ENCODE measurements around the gene GPX4. TPM values are rescaled to one million over a fixed set of nuclear protein-coding genes. Genes with fewer than 3 reads are reported as not detected.
"Not testable (repeated sequence)": the region's sequence is repeated elsewhere in the genome, so short reads cannot be mapped to it uniquely, and the experiment has no call there.

The GPX4 gene
- total RNA-seq, 1 donor from 2014 or later: 300 TPM

- Mint-ChIP-seq H3K36me3 (ENCODE audit: low read depth) (peaks cover 2% of the 10 kb centered on the region), H3K4me1 (no peaks in the 10 kb centered on the region), H3K27ac (ENCODE audit: unreplicated experiment) (no peak overlapping the region), H3K9me3 (no peaks in the 10 kb centered on the region), H3K27me3 (ENCODE audit: low read depth) (no peaks in the 10 kb centered on the region), H3K4me3 (no peak overlapping the region)
- DNase-seq (ENCODE audit: low read depth, low spot score): no peak
- no peak for TF ChIP-seq CTCF (conservative IDR thresholded peaks at IDR 0.05)
Observed at GRCh38 chr19:1126984-1127760, 23.4 kb downstream of the GPX4 start.

- H3K36me3 Mint-ChIP-seq (ENCODE audit: low read depth): no peaks in the 10 kb centered on the region
Observed at GRCh38 chr19:1128106-1128505, 24.3 kb downstream of the GPX4 start.

GRCh38 chr19:1129084-1129483 is 25.3 kb downstream of the GPX4 start:
- not testable (repeated sequence) for DNase-seq (ENCODE audit: low read depth, low spot score); H3K27ac Mint-ChIP-seq (ENCODE audit: unreplicated experiment); H3K4me3 Mint-ChIP-seq; H3K36me3 Mint-ChIP-seq (ENCODE audit: low read depth); H3K27me3 Mint-ChIP-seq (ENCODE audit: low read depth); H3K4me1 Mint-ChIP-seq; H3K9me3 Mint-ChIP-seq

More at GRCh38 chr19:1128106-1128505, 24.3 kb downstream of the GPX4 start:
- no peak overlapping the region for H3K4me3 Mint-ChIP-seq
- H3K27me3 Mint-ChIP-seq (ENCODE audit: low read depth): no peaks in the 10 kb centered on the region
- no peak for DNase-seq (ENCODE audit: low read depth, low spot score)
- no peak overlapping the region for H3K27ac Mint-ChIP-seq (ENCODE audit: unreplicated experiment)
- no peaks in the 10 kb centered on the region for H3K4me1 Mint-ChIP-seq
- H3K9me3 Mint-ChIP-seq: no peaks in the 10 kb centered on the region
- TF ChIP-seq CTCF (conservative IDR thresholded peaks at IDR 0.05): no peak

- Mint-ChIP-seq H3K27ac (ENCODE audit: unreplicated experiment) (no peak overlapping the region), H3K27me3 (ENCODE audit: low read depth) (no peaks in the 10 kb centered on the region), H3K9me3 (no peaks in the 10 kb centered on the region), H3K4me1 (no peaks in the 10 kb centered on the region), H3K4me3 (no peak overlapping the region), H3K36me3 (ENCODE audit: low read depth) (no peaks in the 10 kb centered on the region)
- no peak for TF ChIP-seq CTCF (conservative IDR thresholded peaks at IDR 0.05)
- DNase-seq (ENCODE audit: low read depth, low spot score): no peak
Observed at GRCh38 chr19:1129535-1129934, 25.7 kb downstream of the GPX4 start.

- DNase-seq (ENCODE audit: low read depth, low spot score): no peak
- H3K9me3 Mint-ChIP-seq: no peaks in the 10 kb centered on the region
- no peak overlapping the region for H3K27ac Mint-ChIP-seq (ENCODE audit: unreplicated experiment)
- TF ChIP-seq CTCF (conservative IDR thresholded peaks at IDR 0.05): no peak
- H3K4me3 Mint-ChIP-seq: no peak overlapping the region
- no peaks in the 10 kb centered on the region for H3K27me3 Mint-ChIP-seq (ENCODE audit: low read depth)
- H3K36me3 Mint-ChIP-seq (ENCODE audit: low read depth): no peaks in the 10 kb centered on the region
- no peaks in the 10 kb centered on the region for H3K4me1 Mint-ChIP-seq
Observed at GRCh38 chr19:1130771-1131717, 27.2 kb downstream of the GPX4 start.
